Suprapubic skin (tissue), 3 donors: Measurements from ENCODE around the gene EGF.

Experiments used
- CTCF ChIP-seq, 2 donors: fragments of 200-600 bp in 1 of 2; fragments of 450-650 bp in 1 of 2; sonication (generic) in 1 of 2; IDR thresholded peaks; one replicate each; pipeline ENCODE4 v1.5.1; 2016 to 2019; ENCODE audit warnings: antibody characterized with exemption in 2 of 2, mild to moderate bottlenecking in 1 of 2, moderate library complexity in 1 of 2
- POLR2AphosphoS5 ChIP-seq, 3 donors: sonication (generic); formaldehyde crosslinking; IDR thresholded peaks; one replicate each; pipeline ENCODE4 v1.6.1; 2017; ENCODE audit warnings: antibody characterized with exemption in 3 of 3

- TF ChIP-seq CTCF (IDR thresholded peaks at IDR 0.05) (no peak), POLR2AphosphoS5 (IDR thresholded peaks at IDR 0.05) (no peak)
Measured at GRCh38 chr4:110034026-110034393, 121.3 kb downstream of the EGF start.
